HepG2 (cell line): ENCODE results near the gene PPP1R9A. TPM values are rescaled to one million over a fixed set of nuclear protein-coding genes. Genes with fewer than 3 reads are reported as not detected.

ENCODE experiments used
- FOSL2 ChIP-seq: sonication (generic); formaldehyde crosslinking; IDR thresholded peaks from 2 replicates; pipeline ENCODE4 v1.4.0; 2020; ENCODE audit warnings: missing genetic modification reagents
- GFI1 ChIP-seq: sonication (generic); formaldehyde crosslinking; IDR thresholded peaks from 2 replicates; pipeline ENCODE4 v1.5.0; 2020; ENCODE audit warnings: missing genetic modification reagents, mild to moderate bottlenecking, borderline replicate concordance
- HNF1A ChIP-seq, 2 experiments: sonication (generic) in 1 of 2; formaldehyde crosslinking in 1 of 2; IDR thresholded peaks; 2 replicates each; pipeline versions ENCODE4 v1.4.0 to v1.6.1; 2016 to 2020; ENCODE audit warnings: borderline replicate concordance in 1 of 2, low read depth in 1 of 2, mild to moderate bottlenecking in 1 of 2, missing genetic modification reagents in 1 of 2
- ISL2 ChIP-seq: sonication (generic); formaldehyde crosslinking; IDR thresholded peaks from 2 replicates; pipeline ENCODE4 v1.5.0; 2020; ENCODE audit warnings: missing genetic modification reagents
- KDM5B ChIP-seq: sonication (generic); formaldehyde crosslinking; IDR thresholded peaks from 2 replicates; pipeline ENCODE4 v1.4.0; 2020; ENCODE audit warnings: missing genetic modification reagents, mild to moderate bottlenecking, borderline replicate concordance
- MBNL3 ChIP-seq: fragments of 250-450 bp; sonication (Bioruptor Pico); conservative IDR thresholded peaks from 2 replicates; pipeline ENCODE4 v1.8.0; 2022; ENCODE audit warnings: mild to moderate bottlenecking, inconsistent platforms
- MED13 ChIP-seq: sonication (generic); formaldehyde crosslinking; IDR thresholded peaks from 2 replicates; pipeline ENCODE4 v1.5.0; 2020; ENCODE audit warnings: missing genetic modification reagents
- MZF1 ChIP-seq: sonication (generic); formaldehyde crosslinking; IDR thresholded peaks from 2 replicates; pipeline ENCODE4 v1.8.1; 2023; ENCODE audit warnings: mild to moderate bottlenecking, missing genetic modification reagents, borderline replicate concordance
- PAXIP1 ChIP-seq: sonication (generic); formaldehyde crosslinking; conservative IDR thresholded peaks from 2 replicates; pipeline ENCODE4 v1.4.0; 2020; ENCODE audit warnings: mild to moderate bottlenecking, missing genetic modification reagents, moderate library complexity
- PLRG1 ChIP-seq: fragments of 450-650 bp; conservative IDR thresholded peaks from 2 replicates; pipeline ENCODE4 v1.6.1; 2016
- RFX5 ChIP-seq: IDR thresholded peaks from 2 replicates; pipeline ENCODE4 v1.6.1; 2011; ENCODE audit warnings: low read depth, low read length, improper control_type of control experiment
- WIZ ChIP-seq: sonication (generic); formaldehyde crosslinking; IDR thresholded peaks from 2 replicates; pipeline ENCODE4 v1.5.1; 2020; ENCODE audit warnings: mild to moderate bottlenecking, missing genetic modification reagents
- ZBTB7B ChIP-seq: sonication (generic); formaldehyde crosslinking; IDR thresholded peaks from 2 replicates; pipeline ENCODE4 v1.4.0; 2020; ENCODE audit warnings: missing genetic modification reagents
- ZNF20 ChIP-seq: sonication (generic); formaldehyde crosslinking; IDR thresholded peaks from 2 replicates; pipeline ENCODE4 v1.4.0; 2020; ENCODE audit warnings: mild to moderate bottlenecking, moderate library complexity, missing genetic modification reagents
- ZNF335 ChIP-seq: sonication (generic); formaldehyde crosslinking; IDR thresholded peaks from 2 replicates; pipeline ENCODE4 v1.4.0; 2020; ENCODE audit warnings: missing genetic modification reagents
- ZNF530 ChIP-seq: sonication (generic); formaldehyde crosslinking; IDR thresholded peaks from 2 replicates; pipeline ENCODE4 v1.5.0; 2020; ENCODE audit warnings: low read depth, mild to moderate bottlenecking, missing genetic modification reagents
- ZNF577 ChIP-seq: sonication (generic); formaldehyde crosslinking; IDR thresholded peaks from 2 replicates; pipeline ENCODE4 v1.4.0; 2020; ENCODE audit warnings: mild to moderate bottlenecking, low read depth, missing genetic modification reagents, borderline replicate concordance
- ZNF614 ChIP-seq: IDR thresholded peaks from 2 replicates; pipeline ENCODE4 v1.6.1; 2018; ENCODE audit warnings: missing biosample characterization, missing genetic modification reagents, inconsistent platforms, borderline replicate concordance
- ZNF747 ChIP-seq: sonication (generic); formaldehyde crosslinking; IDR thresholded peaks from 2 replicates; pipeline ENCODE4 v1.8.1; 2023; ENCODE audit warnings: missing genetic modification reagents, mild to moderate bottlenecking, borderline replicate concordance
- polyA plus RNA-seq, 8 experiments: library from polyadenylated mRNA; depleted of rRNA in 3 of 8; stranded (reverse) in 7 of 8; unstranded in 1 of 8; fragments of >200 nt; fragmentation: Illumina TruSeq in 4 of 8; extraction: Trizol in 4 of 8; gene quantifications; 2 replicates each; pipeline versions ENCODE4 v1.2.1 to v1.2.3, GENCODE V29; 2011 to 2016; ENCODE audit warnings: low read depth in 4 of 8, missing spikeins in 1 of 8, mixed read lengths in 1 of 8; ENCODE audit not compliant: insufficient read depth in 1 of 8
- total RNA-seq, 5 experiments: library from RNA; depleted of rRNA; stranded (reverse); fragments of >200 nt; fragmentation: Illumina TruSeq; extraction: Trizol; gene quantifications; 2 replicates each; pipeline ENCODE4 v1.2.3, GENCODE V29; 2016; ENCODE audit warnings: low read depth in 1 of 5
- TF ChIP-seq, protein P1 (sequence below): sonication (generic); formaldehyde crosslinking; conservative IDR thresholded peaks from 2 replicates; pipeline ENCODE4 v1.8.0; 2022; ENCODE audit warnings: low read depth, missing genetic modification reagents

The PPP1R9A gene
- total and polyA plus RNA-seq, 2 of the 13 experiments (the other 11 are each of a cell fraction or from before 2014, with no cell fraction given) = 11.4 to 31.9 TPM

GRCh38 chr7:95126053-95126709 is 218.8 kb downstream of the PPP1R9A start (continued):
- no peak for TF ChIP-seq ZBTB7B (CRISPR knock-in tag)
- no peak for TF ChIP-seq ZNF747 (CRISPR knock-in tag)
- peak; percentile 46 for TF ChIP-seq PAXIP1 (CRISPR knock-in tag)
- TF ChIP-seq MED13 (CRISPR knock-in tag) = no peak
- no peak for TF ChIP-seq PLRG1
- no peak for TF ChIP-seq FOSL2 (CRISPR knock-in tag)
- TF ChIP-seq MZF1 (CRISPR knock-in tag) = no peak
- TF ChIP-seq ZNF530 (CRISPR knock-in tag) = no peak
- TF ChIP-seq MBNL3 = no peak
- TF ChIP-seq ZNF614 = peak; percentile 41; the same call in 1 of the 2 replicates
- TF ChIP-seq ZNF335 (CRISPR knock-in tag) = no peak
- TF ChIP-seq RFX5 = no peak
- TF ChIP-seq WIZ (CRISPR knock-in tag) = no peak
- TF ChIP-seq, protein P1, sequence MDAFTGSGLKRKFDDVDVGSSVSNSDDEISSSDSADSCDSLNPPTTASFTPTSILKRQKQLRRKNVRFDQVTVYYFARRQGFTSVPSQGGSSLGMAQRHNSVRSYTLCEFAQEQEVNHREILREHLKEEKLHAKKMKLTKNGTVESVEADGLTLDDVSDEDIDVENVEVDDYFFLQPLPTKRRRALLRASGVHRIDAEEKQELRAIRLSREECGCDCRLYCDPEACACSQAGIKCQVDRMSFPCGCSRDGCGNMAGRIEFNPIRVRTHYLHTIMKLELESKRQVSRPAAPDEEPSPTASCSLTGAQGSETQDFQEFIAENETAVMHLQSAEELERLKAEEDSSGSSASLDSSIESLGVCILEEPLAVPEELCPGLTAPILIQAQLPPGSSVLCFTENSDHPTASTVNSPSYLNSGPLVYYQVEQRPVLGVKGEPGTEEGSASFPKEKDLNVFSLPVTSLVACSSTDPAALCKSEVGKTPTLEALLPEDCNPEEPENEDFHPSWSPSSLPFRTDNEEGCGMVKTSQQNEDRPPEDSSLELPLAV = no peak
- no peak for TF ChIP-seq ZNF20 (CRISPR knock-in tag)
- TF ChIP-seq HNF1A (IDR thresholded peaks at IDR 0.05; ENCODE audit: low read depth) = no peak
- TF ChIP-seq HNF1A (CRISPR knock-in tag; IDR thresholded peaks at IDR 0.05; ENCODE audit: borderline replicate concordance) = peak; percentile 39; the same call in 1 of the 2 replicates
- peak; percentile 64; the same call in 1 of the 2 replicates for TF ChIP-seq ISL2 (CRISPR knock-in tag)
- no peak for TF ChIP-seq KDM5B
- TF ChIP-seq GFI1 (CRISPR knock-in tag) = no peak
- TF ChIP-seq ZNF577 (CRISPR knock-in tag) = no peak
